DND-41 (cell line): ENCODE measurements around the gene CYP27A1.

ENCODE experiments used
- EZH2 ChIP-seq: IDR thresholded peaks from 3 replicates; pipeline ENCODE4 v1.6.1; 2012; ENCODE audit warnings: borderline replicate concordance, low read depth, mild to moderate bottlenecking, moderate library complexity, low read length, inconsistent platforms; ENCODE audit not compliant: severe bottlenecking
- TF ChIP-seq, protein P1 (sequence below): IDR thresholded peaks from 2 replicates; pipeline ENCODE4 v1.5.1; 2012; ENCODE audit warnings: borderline replicate concordance, low read length, moderate library complexity, mild to moderate bottlenecking; ENCODE audit not compliant: poor library complexity, severe bottlenecking; ENCODE audit errors: extremely low read depth

DNA sequence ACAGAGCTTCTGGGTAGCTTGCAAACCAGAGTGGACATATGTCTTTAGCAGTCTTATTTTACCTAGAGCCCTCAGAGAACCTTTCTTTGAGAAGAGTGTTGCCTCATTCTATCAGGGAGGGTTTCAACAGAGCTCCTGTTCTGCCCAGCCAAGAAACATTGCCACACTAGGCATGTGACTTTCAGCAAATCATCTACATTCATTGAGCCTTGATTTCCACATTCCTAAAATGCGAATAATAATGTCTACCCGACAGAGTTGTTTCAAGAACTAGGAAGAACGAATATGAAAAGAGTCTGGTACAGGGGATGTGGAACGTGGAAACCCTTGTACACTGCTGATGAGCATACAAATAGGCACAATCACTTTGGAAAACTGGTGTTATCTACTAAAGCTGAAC lies 57.5 kb downstream of the CYP27A1 start:
- TF ChIP-seq, protein P1, sequence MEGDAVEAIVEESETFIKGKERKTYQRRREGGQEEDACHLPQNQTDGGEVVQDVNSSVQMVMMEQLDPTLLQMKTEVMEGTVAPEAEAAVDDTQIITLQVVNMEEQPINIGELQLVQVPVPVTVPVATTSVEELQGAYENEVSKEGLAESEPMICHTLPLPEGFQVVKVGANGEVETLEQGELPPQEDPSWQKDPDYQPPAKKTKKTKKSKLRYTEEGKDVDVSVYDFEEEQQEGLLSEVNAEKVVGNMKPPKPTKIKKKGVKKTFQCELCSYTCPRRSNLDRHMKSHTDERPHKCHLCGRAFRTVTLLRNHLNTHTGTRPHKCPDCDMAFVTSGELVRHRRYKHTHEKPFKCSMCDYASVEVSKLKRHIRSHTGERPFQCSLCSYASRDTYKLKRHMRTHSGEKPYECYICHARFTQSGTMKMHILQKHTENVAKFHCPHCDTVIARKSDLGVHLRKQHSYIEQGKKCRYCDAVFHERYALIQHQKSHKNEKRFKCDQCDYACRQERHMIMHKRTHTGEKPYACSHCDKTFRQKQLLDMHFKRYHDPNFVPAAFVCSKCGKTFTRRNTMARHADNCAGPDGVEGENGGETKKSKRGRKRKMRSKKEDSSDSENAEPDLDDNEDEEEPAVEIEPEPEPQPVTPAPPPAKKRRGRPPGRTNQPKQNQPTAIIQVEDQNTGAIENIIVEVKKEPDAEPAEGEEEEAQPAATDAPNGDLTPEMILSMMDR = no peak
- TF ChIP-seq EZH2 = no peak
